Stimulated activated CD8-positive, alpha-beta memory T cell treated with anti-CD3 and anti-CD28 coated beads, Interleukin-12 subunit alpha, Interleukin-12 subunit beta, amount 100 ng/mL, for 4 hours (primary cell): Measurements from ENCODE around the gene MAF.

ENCODE experiments used
- DNase-seq: peaks from one replicate; pipeline ENCODE4 v3.0.0-alpha.2; 2020; ENCODE audit warnings: low read depth

MAF gene

GRCh38 chr16:79587897-79588296, 12.6 kb downstream of the MAF start:
- DNase-seq: no peak

GRCh38 chr16:79587296-79587695, 13.2 kb downstream of the MAF start:
- DNase-seq: no peak

- no peak for DNase-seq
Observed at GRCh38 chr16:79582789-79583188, 17.7 kb downstream of the MAF start.

GRCh38 chr16:79580453-79581191, 19.9 kb downstream of the MAF start:
- no peak for DNase-seq

- DNase-seq: no peak
Observed at GRCh38 chr16:79576602-79577001, 23.9 kb downstream of the MAF start.

- no peak for DNase-seq
Observed at GRCh38 chr16:79573884-79574283, 26.7 kb downstream of the MAF start.

GRCh38 chr16:79573071-79573470, 27.5 kb downstream of the MAF start:
- DNase-seq: no peak

- no peak for DNase-seq
Observed at GRCh38 chr16:79571903-79572535, 28.5 kb downstream of the MAF start.

GRCh38 chr16:79571065-79571902, 29.3 kb downstream of the MAF start:
- no peak for DNase-seq

- no peak for DNase-seq
Observed at GRCh38 chr16:79564671-79565107, 35.8 kb downstream of the MAF start.

- no peak for DNase-seq
Observed at GRCh38 chr16:79563921-79564320, 36.6 kb downstream of the MAF start.

- DNase-seq: no peak
Observed at GRCh38 chr16:79562166-79562823, 38.2 kb downstream of the MAF start.

GRCh38 chr16:79561729-79562128, 38.8 kb downstream of the MAF start:
- no peak for DNase-seq

GRCh38 chr16:79560923-79561322, 39.6 kb downstream of the MAF start:
- no peak for DNase-seq

- DNase-seq: no peak
Observed at GRCh38 chr16:79560318-79560717, 40.2 kb downstream of the MAF start.

- DNase-seq: no peak
Observed at GRCh38 chr16:79559532-79559931, 41.0 kb downstream of the MAF start.

GRCh38 chr16:79557421-79557820, 43.1 kb downstream of the MAF start:
- DNase-seq: no peak

GRCh38 chr16:79554912-79555311, 45.6 kb downstream of the MAF start:
- no peak for DNase-seq

- DNase-seq: no peak
Observed at GRCh38 chr16:79550373-79550772, 50.2 kb downstream of the MAF start.

GRCh38 chr16:79547085-79547484, 53.5 kb downstream of the MAF start:
- DNase-seq: no peak
